ENCODE data around the gene PLXNA4.

DNA sequence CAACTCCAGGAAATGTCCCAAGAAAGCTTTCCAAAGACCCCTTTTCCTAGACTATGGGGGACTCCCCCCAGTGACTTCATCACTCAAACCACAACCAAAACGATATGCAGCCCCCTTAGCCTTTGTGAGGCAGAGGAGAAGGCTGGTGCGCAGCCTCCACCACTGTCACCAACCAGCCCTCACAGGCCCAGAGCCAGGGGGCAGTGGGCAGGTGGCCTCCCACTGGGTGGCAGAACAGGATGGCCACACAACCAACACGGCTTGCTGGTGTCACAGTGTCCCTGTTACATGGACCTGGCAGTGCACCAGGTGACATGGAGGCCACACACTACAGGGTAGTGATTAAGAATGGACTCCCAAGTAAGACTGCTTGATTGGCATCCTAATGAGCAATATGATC lies 172.0 kb downstream of the PLXNA4 start:
- TF ChIP-seq, protein P1, sequence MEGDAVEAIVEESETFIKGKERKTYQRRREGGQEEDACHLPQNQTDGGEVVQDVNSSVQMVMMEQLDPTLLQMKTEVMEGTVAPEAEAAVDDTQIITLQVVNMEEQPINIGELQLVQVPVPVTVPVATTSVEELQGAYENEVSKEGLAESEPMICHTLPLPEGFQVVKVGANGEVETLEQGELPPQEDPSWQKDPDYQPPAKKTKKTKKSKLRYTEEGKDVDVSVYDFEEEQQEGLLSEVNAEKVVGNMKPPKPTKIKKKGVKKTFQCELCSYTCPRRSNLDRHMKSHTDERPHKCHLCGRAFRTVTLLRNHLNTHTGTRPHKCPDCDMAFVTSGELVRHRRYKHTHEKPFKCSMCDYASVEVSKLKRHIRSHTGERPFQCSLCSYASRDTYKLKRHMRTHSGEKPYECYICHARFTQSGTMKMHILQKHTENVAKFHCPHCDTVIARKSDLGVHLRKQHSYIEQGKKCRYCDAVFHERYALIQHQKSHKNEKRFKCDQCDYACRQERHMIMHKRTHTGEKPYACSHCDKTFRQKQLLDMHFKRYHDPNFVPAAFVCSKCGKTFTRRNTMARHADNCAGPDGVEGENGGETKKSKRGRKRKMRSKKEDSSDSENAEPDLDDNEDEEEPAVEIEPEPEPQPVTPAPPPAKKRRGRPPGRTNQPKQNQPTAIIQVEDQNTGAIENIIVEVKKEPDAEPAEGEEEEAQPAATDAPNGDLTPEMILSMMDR (IDR thresholded peaks at IDR 0.05), result no peak
- TF ChIP-seq POLR2AphosphoS5 (IDR thresholded peaks at IDR 0.05; ENCODE audit: low read depth, low read length), result no peak
- no peak for TF ChIP-seq TCF7L2 (IDR thresholded peaks at IDR 0.05; ENCODE audit: low read depth, low read length)
- TF ChIP-seq SIN3A (IDR thresholded peaks at IDR 0.05; ENCODE audit: borderline replicate concordance, insufficient read depth, low read depth, low read length), result no peak

Measured in Panc1 (cell line).